ENCODE measurements around the gene KAZN.

- no peak for TF ChIP-seq POLR2A (IDR thresholded peaks at IDR 0.05)
- TF ChIP-seq, protein P1, sequence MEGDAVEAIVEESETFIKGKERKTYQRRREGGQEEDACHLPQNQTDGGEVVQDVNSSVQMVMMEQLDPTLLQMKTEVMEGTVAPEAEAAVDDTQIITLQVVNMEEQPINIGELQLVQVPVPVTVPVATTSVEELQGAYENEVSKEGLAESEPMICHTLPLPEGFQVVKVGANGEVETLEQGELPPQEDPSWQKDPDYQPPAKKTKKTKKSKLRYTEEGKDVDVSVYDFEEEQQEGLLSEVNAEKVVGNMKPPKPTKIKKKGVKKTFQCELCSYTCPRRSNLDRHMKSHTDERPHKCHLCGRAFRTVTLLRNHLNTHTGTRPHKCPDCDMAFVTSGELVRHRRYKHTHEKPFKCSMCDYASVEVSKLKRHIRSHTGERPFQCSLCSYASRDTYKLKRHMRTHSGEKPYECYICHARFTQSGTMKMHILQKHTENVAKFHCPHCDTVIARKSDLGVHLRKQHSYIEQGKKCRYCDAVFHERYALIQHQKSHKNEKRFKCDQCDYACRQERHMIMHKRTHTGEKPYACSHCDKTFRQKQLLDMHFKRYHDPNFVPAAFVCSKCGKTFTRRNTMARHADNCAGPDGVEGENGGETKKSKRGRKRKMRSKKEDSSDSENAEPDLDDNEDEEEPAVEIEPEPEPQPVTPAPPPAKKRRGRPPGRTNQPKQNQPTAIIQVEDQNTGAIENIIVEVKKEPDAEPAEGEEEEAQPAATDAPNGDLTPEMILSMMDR (IDR thresholded peaks at IDR 0.05) = no peak
Measured at GRCh38 chr1:14555091-14555490, 43.4 kb upstream of the KAZN start.

All from testis (tissue), 2 donors.